GM21423 (cell line): ENCODE data around the gene GPRASP3.
A peak's percentile ranks its signal among the peaks of the same experiment; 100 is the strongest.

Experiments
- ATAC-seq: cut with Tn5 transposase; IDR thresholded peaks from one replicate; pipeline ENCODE4 v1.9.1; 2021; ENCODE audit warnings: mild to moderate bottlenecking, moderate library complexity; ENCODE audit not compliant: unreplicated experiment

GPRASP3 gene

GRCh38 chrX:102745857-102746584 lies 25.5 kb downstream of the GPRASP3 start:
- ATAC-seq: no peak

GRCh38 chrX:102765217-102765616 lies 44.7 kb downstream of the GPRASP3 start:
- ATAC-seq: no peak

- ATAC-seq: no peak
Observed at GRCh38 chrX:102765809-102766208, 45.3 kb downstream of the GPRASP3 start.

GRCh38 chrX:102767287-102767686 lies 46.7 kb downstream of the GPRASP3 start:
- ATAC-seq: no peak

GRCh38 chrX:102768987-102769761 lies 48.6 kb downstream of the GPRASP3 start:
- ATAC-seq: peak; percentile 95
